Measurements from ENCODE around the gene S100A12.

Gene S100A12

GRCh38 chr1:153336650-153337049, 38.8 kb downstream of the S100A12 start:
- TF ChIP-seq ARNTL (CRISPR knock-in tag; IDR thresholded peaks at IDR 0.05; ENCODE audit: borderline replicate concordance, low read depth) (no peak), BACH2 (CRISPR knock-in tag; IDR thresholded peaks at IDR 0.05; ENCODE audit: borderline replicate concordance) (no peak), PATZ1 (CRISPR knock-in tag; IDR thresholded peaks at IDR 0.05; ENCODE audit: borderline replicate concordance) (no peak), RARB (CRISPR knock-in tag; IDR thresholded peaks at IDR 0.05) (no peak), TSHZ2 (CRISPR knock-in tag; IDR thresholded peaks at IDR 0.05) (no peak), CREB5 (CRISPR knock-in tag; IDR thresholded peaks at IDR 0.05; ENCODE audit: low read depth) (no peak)
- no peak for ATAC-seq

DNA sequence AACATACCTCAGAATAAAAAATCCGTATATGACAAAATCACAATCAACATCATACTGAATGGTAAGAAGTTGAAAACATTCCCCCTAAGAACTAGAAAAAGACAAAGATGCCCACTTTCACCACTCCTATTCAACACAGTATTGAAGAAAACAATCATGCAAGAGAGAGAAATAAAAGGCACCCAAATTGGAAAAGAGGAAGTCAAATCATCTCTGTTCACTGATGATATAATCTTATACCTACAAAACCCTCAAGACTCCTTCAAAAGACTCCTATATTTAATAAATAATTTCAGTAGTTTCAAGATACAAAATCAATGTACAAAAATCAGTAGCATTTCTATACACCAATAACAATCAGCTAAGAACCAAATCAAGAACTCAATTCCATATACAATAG, 41.5 kb downstream of the S100A12 start:
- ATAC-seq, result no peak
- no peak for TF ChIP-seq SNAI2 (CRISPR knock-in tag; IDR thresholded peaks at IDR 0.05)
- TF ChIP-seq ZNF565 (CRISPR knock-in tag; conservative IDR thresholded peaks at IDR 0.05; ENCODE audit: low read depth), result no peak
- TF ChIP-seq ZNF8 (CRISPR knock-in tag; IDR thresholded peaks at IDR 0.05), result no peak
- TF ChIP-seq RARB (CRISPR knock-in tag; IDR thresholded peaks at IDR 0.05), result no peak
- no peak for TF ChIP-seq ZNF70 (CRISPR knock-in tag; IDR thresholded peaks at IDR 0.05)
- no peak for TF ChIP-seq TSHZ2 (CRISPR knock-in tag; IDR thresholded peaks at IDR 0.05)
- TF ChIP-seq OSR1 (CRISPR knock-in tag; IDR thresholded peaks at IDR 0.05), result no peak
- TF ChIP-seq ESRRG (CRISPR knock-in tag; IDR thresholded peaks at IDR 0.05), result no peak
- TF ChIP-seq ZFP30 (CRISPR knock-in tag; IDR thresholded peaks at IDR 0.05), result no peak
- TF ChIP-seq ARNTL (CRISPR knock-in tag; IDR thresholded peaks at IDR 0.05; ENCODE audit: borderline replicate concordance, low read depth), result no peak
- TF ChIP-seq, protein P1, sequence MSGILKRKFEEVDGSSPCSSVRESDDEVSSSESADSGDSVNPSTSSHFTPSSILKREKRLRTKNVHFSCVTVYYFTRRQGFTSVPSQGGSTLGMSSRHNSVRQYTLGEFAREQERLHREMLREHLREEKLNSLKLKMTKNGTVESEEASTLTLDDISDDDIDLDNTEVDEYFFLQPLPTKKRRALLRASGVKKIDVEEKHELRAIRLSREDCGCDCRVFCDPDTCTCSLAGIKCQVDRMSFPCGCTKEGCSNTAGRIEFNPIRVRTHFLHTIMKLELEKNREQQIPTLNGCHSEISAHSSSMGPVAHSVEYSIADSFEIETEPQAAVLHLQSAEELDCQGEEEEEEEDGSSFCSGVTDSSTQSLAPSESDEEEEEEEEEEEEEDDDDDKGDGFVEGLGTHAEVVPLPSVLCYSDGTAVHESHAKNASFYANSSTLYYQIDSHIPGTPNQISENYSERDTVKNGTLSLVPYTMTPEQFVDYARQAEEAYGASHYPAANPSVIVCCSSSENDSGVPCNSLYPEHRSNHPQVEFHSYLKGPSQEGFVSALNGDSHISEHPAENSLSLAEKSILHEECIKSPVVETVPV (CRISPR knock-in tag; IDR thresholded peaks at IDR 0.05), result no peak
- no peak for TF ChIP-seq ISL1 (CRISPR knock-in tag; IDR thresholded peaks at IDR 0.05)
- no peak for TF ChIP-seq ZC3H10 (CRISPR knock-in tag; IDR thresholded peaks at IDR 0.05)
- no peak for TF ChIP-seq POU6F1 (CRISPR knock-in tag; IDR thresholded peaks at IDR 0.05; ENCODE audit: borderline replicate concordance, low read depth)

- no peak for ATAC-seq
- TF ChIP-seq ZNF70 (CRISPR knock-in tag; IDR thresholded peaks at IDR 0.05), result no peak
- TF ChIP-seq, protein P1 (CRISPR knock-in tag; IDR thresholded peaks at IDR 0.05), result no peak
- no peak for TF ChIP-seq ZFP3 (CRISPR knock-in tag; IDR thresholded peaks at IDR 0.05)
- no peak for TF ChIP-seq ZNF8 (CRISPR knock-in tag; IDR thresholded peaks at IDR 0.05)
- no peak for TF ChIP-seq ISL1 (CRISPR knock-in tag; IDR thresholded peaks at IDR 0.05)
- TF ChIP-seq ZNF565 (CRISPR knock-in tag; conservative IDR thresholded peaks at IDR 0.05; ENCODE audit: low read depth), result no peak
- no peak for TF ChIP-seq ZC3H10 (CRISPR knock-in tag; IDR thresholded peaks at IDR 0.05)
- no peak for TF ChIP-seq RARB (CRISPR knock-in tag; IDR thresholded peaks at IDR 0.05)
- TF ChIP-seq CREB5 (CRISPR knock-in tag; IDR thresholded peaks at IDR 0.05; ENCODE audit: low read depth), result no peak
- TF ChIP-seq ESRRG (CRISPR knock-in tag; IDR thresholded peaks at IDR 0.05), result no peak
- TF ChIP-seq POU6F1 (CRISPR knock-in tag; IDR thresholded peaks at IDR 0.05; ENCODE audit: borderline replicate concordance, low read depth), result no peak
- no peak for TF ChIP-seq CSDC2 (CRISPR knock-in tag; IDR thresholded peaks at IDR 0.05)
- TF ChIP-seq TOX (CRISPR knock-in tag; IDR thresholded peaks at IDR 0.05; ENCODE audit: borderline replicate concordance), result no peak
These were observed 50.5 kb downstream of the S100A12 start for GRCh38 chr1:153324912-153325311.

All from SK-N-SH treated with all-trans-retinoic acid at 6 μM for 48 hours (cell line).